HFFc6 (cell line): ENCODE data around the gene E4F1. TPM values are rescaled to one million over a fixed set of nuclear protein-coding genes. Genes with fewer than 3 reads are reported as not detected.

Source experiments
- DNase-seq: peaks from one replicate; pipeline ENCODE4 v3.0.0-alpha.2; 2018
- H3K27ac Mint-ChIP-seq: 2 replicates; pipeline ENCODE4 v1.8.0; 2020; ENCODE audit warnings: mild to moderate bottlenecking, mixed read lengths
- H3K27me3 Mint-ChIP-seq: 2 replicates; pipeline ENCODE4 v1.8.0; 2021; ENCODE audit warnings: mild to moderate bottlenecking, moderate library complexity, mixed read lengths; ENCODE audit not compliant: insufficient read depth
- H3K36me3 Mint-ChIP-seq: 2 replicates; pipeline ENCODE4 v1.8.0; 2021; ENCODE audit warnings: low read depth, mixed read lengths
- H3K4me1 Mint-ChIP-seq: 2 replicates; pipeline ENCODE4 v1.8.0; 2020; ENCODE audit warnings: low read depth, mixed read lengths
- H3K4me3 Mint-ChIP-seq: 2 replicates; pipeline ENCODE4 v1.8.0; 2020; ENCODE audit warnings: mild to moderate bottlenecking, moderate library complexity, mixed read lengths
- H3K9me3 Mint-ChIP-seq: 2 replicates; pipeline ENCODE4 v1.8.0; 2020; ENCODE audit warnings: mild to moderate bottlenecking, mixed read lengths
- total RNA-seq, 6 experiments: library from RNA; stranded (reverse); fragmentation: NEBNext Ultra II Directional; extraction: Animal tissue kit (Norgen Biotek cat#: 25700); gene quantifications; 2 replicates in 1 of 6; 3 replicates in 5 of 6; pipeline ENCODE4 v1.2.3, GENCODE V29; 2021
- TF ChIP-seq, protein P1 (sequence below): fragments of 200-600 bp; sonication (generic); IDR thresholded peaks from 2 replicates; pipeline ENCODE4 v1.5.0; 2021; ENCODE audit warnings: antibody characterized with exemption, mild to moderate bottlenecking

E4F1 gene
- total RNA-seq, 6 experiments from 2014 or later = 15.8 to 19.8 (median 16.7) TPM

DNA sequence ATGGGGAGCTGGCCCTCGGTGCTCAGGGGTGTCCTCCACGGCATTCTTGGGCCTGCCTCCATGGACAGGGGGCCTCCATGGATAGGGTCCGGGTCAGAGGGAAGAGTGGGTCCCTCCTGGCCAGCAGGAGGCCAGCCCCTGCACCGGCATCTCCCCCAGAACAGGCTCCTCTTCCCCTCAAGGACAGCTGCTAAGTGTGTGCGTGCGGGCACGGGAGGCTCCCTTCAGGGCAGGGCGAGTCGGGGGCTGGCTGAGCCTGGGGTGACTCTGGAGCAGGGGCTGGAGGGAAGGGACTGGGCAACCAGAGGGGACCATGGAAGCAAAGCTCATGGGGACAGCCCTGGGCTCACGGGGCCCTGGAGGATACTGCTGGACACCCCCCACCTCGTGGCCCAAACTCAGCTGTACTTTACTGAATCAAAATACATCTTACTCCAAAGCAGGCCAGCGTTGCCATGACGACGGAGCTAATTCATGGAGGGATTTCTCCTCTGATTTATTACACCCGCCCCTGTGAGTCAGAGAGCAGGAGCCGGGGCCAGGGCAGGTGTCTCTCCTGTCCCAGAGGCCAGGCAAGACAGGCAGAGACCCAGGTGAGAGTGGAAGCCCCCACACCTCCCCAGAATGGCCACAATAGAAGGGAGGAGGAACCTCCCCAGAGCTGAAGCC, 29.1 kb upstream of the E4F1 start:
- Mint-ChIP-seq H3K27ac (no peak overlapping the region), H3K36me3 (no peaks in the 10 kb centered on the region), H3K9me3 (no peaks in the 10 kb centered on the region), H3K4me1 (no peaks in the 10 kb centered on the region; the same call in 1 of the 2 replicates), H3K27me3 (peaks cover 14% of the 10 kb centered on the region), H3K4me3 (no peak overlapping the region)
- DNase-seq = peak; percentile 54
- TF ChIP-seq, protein P1, sequence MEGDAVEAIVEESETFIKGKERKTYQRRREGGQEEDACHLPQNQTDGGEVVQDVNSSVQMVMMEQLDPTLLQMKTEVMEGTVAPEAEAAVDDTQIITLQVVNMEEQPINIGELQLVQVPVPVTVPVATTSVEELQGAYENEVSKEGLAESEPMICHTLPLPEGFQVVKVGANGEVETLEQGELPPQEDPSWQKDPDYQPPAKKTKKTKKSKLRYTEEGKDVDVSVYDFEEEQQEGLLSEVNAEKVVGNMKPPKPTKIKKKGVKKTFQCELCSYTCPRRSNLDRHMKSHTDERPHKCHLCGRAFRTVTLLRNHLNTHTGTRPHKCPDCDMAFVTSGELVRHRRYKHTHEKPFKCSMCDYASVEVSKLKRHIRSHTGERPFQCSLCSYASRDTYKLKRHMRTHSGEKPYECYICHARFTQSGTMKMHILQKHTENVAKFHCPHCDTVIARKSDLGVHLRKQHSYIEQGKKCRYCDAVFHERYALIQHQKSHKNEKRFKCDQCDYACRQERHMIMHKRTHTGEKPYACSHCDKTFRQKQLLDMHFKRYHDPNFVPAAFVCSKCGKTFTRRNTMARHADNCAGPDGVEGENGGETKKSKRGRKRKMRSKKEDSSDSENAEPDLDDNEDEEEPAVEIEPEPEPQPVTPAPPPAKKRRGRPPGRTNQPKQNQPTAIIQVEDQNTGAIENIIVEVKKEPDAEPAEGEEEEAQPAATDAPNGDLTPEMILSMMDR = no peak

DNA sequence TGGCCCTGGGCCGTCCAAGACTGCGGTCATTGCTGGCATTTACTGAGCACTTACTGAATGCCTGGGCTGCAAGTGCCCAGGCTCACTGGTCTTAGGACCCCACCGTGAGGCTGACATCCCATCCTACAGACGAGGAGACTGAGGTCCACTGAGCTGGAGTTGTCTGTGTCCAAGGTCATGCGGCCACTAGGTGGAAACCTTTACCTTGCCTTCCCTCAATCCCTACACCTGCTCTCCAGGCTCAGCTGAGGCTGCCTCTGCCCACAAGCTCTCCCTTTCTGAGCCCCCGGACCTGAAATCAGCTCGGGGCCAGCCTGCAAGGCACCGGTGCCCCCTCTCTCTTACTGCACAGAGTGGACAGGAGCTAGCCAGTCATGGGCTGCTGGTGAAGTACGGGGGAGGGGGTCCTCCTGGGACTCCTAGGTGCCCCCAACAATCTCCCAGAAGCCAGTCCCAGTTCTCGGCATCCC, 28.5 kb upstream of the E4F1 start:
- DNase-seq = peak; percentile 20

DNA sequence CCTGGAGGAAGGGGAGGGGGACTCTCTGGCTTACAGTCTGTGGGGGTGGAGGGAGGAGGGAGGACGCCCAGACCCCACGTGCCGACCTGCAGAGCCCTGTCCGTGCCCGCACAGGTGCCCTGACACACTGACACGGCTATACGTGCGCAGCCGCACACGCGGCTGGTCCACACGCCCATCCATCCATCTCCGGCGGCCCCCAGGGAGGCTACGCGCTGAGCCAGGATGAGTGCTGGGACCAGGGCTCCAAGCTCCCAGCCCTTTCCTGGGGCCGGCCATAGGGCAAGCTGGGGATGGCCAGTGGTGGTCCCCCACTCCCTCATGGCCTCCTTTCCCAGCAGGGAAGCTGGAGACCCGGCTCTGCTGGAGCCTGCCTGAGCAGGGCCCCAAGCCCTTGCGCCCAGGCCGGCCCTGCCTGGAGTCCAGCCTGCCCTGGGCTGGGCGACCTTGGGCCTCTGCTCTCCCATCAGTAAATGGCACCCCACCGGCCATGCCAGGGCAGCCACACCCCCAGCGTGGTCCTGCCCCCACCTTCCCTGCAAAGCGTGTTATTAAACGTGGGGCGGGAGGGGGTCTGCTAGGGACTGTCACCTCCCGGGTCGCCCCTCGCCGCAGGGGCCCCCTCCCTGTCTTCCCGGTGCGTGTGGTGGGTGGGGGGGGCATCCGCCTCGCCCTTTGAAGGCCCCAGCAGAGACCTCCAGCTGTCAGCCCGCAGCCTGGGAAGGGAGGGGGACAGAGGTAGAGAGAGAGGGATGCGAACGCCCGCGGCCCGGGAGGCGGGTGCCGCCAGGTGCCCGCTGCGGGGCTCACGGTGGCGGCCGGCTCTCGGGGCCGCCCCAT, 27.8 kb upstream of the E4F1 start:
- no peak for DNase-seq
- Mint-ChIP-seq H3K27ac (no peak overlapping the region), H3K4me1 (no peaks in the 10 kb centered on the region; the same call in 1 of the 2 replicates), H3K27me3 (peaks cover 16% of the 10 kb centered on the region), H3K36me3 (no peaks in the 10 kb centered on the region), H3K4me3 (no peak overlapping the region), H3K9me3 (no peaks in the 10 kb centered on the region)
- TF ChIP-seq, protein P1 = no peak

More for the DNA sequence above, 28.5 kb upstream of the E4F1 start:
- Mint-ChIP-seq H3K36me3 (no peaks in the 10 kb centered on the region), H3K27me3 (peaks cover 14% of the 10 kb centered on the region), H3K9me3 (no peaks in the 10 kb centered on the region), H3K4me1 (no peaks in the 10 kb centered on the region; the same call in 1 of the 2 replicates), H3K4me3 (no peak overlapping the region), H3K27ac (no peak overlapping the region)
- TF ChIP-seq, protein P1 = peak; percentile 70

DNA sequence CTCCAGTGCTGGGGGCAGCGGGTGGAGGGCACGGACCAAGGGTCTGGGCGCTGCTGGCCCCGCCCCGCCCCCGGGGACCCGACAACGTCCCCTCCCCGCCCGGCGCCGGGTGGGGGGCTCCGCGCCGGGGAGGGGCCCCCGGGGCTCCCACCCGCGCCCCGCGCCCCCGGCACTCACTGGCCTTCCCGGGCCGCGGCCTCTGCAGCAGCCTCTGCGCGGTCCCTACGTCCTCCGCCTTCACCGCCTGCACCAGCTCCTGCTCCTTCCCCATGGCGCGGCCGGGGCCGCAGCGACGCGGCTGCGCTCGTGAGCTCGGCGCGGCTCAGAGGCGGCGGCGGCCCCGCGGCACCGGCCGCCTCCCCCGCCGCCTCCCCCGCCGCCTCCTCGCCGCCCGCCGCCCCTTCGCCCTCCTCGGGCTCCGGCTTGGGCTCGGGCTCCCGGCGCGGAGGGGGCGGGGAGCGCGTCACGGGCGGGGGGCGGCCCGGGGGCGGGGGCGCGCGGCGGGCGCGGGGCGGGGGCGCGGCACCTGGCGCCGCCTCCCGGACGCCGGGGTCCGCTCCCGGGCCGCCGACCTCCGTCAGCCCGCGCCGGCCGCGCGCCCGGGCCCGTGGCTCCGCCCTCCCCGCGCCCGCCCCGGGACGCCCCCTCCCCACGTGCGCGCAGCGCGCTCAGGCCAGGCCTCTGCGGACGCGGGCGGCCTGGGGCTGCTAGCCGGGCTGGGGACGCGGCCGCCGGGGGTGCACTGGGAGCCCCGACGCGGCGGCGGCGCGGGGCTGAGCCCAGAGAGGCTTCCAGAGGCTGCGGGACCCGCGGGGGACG, 27.0 kb upstream of the E4F1 start, which contains the start of gene CASKIN1:
CASKIN1 (minus strand) TSS at position 444 of the 819 bp plus-strand sequence; CDS start at position 271, 173 bp downstream.
- Mint-ChIP-seq H3K4me3 (no peak within 1 kb of the TSS), H3K36me3 (no peaks in the 10 kb centered on the region), H3K27me3 (peaks cover 18% of the 10 kb centered on the region), H3K9me3 (no peaks in the 10 kb centered on the region), H3K4me1 (no peaks in the 10 kb centered on the region; the same call in 1 of the 2 replicates), H3K27ac (no peak within 1 kb of the TSS)
- DNase-seq = no peak
- TF ChIP-seq, protein P1 = no peak

DNA sequence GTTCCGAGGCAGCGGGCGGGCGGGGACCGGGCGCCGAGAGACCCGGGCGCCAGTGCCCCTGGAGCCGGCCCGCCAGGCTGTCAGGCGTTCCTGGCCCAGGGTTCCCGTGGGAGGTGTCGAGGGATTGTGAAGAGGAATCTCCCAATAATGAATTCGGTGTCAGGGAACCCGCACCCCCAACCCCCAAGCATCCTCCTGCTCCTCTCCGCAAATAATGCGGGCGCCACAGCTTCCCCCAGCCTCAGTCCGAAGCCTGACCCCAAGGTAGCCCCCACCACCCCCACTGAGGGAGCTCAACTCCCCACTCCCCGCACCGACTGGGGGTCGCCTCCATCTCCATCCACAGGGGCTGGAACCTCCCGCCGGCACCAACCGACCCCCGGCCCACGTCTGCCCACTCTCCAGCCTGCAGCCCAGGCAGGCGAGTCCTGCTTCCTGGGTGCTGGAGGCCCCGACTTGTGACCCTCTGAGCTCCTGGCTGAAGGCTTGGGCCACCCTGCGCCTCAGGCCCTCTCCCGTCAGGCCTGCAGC, 26.3 kb upstream of the E4F1 start:
- Mint-ChIP-seq H3K27me3 (peaks cover 18% of the 10 kb centered on the region), H3K9me3 (no peaks in the 10 kb centered on the region), H3K4me3 (no peak overlapping the region), H3K4me1 (no peaks in the 10 kb centered on the region; the same call in 1 of the 2 replicates), H3K27ac (no peak overlapping the region), H3K36me3 (no peaks in the 10 kb centered on the region)
- no peak for DNase-seq
- TF ChIP-seq, protein P1 = no peak
